HG03196 (cell line): ENCODE results near the gene CYB5D1.
"Not testable (repeated sequence)": the region's sequence is repeated elsewhere in the genome, so short reads cannot be mapped to it uniquely, and the experiment has no call there.

Source experiments
- ATAC-seq: cut with Tn5 transposase; IDR thresholded peaks from one replicate; pipeline ENCODE4 v1.9.1; 2021; ENCODE audit not compliant: unreplicated experiment

Gene CYB5D1

GRCh38 chr17:7857713-7858521, at the start of gene CYB5D1:
Gene CYB5D1 (plus strand): TSS chr17:7858003. CDS start chr17:7858135, 132 bp downstream.
- ATAC-seq: peak; percentile 38

- ATAC-seq: no peak
Observed at GRCh38 chr17:7809086-7809790, 48.6 kb upstream of the CYB5D1 start.

GRCh38 chr17:7809791-7810343, 47.9 kb upstream of the CYB5D1 start:
- ATAC-seq: not testable (repeated sequence)

- ATAC-seq: no peak
Observed at GRCh38 chr17:7811251-7811650, 46.6 kb upstream of the CYB5D1 start.

GRCh38 chr17:7814969-7815368, 42.8 kb upstream of the CYB5D1 start:
- ATAC-seq: no peak

GRCh38 chr17:7816926-7817642, 40.7 kb upstream of the CYB5D1 start:
- ATAC-seq: no peak

GRCh38 chr17:7817643-7817964, 40.2 kb upstream of the CYB5D1 start:
- no peak for ATAC-seq

- no peak for ATAC-seq
Observed at GRCh38 chr17:7818026-7818425, 39.8 kb upstream of the CYB5D1 start.

GRCh38 chr17:7818746-7819645, 38.8 kb upstream of the CYB5D1 start:
- ATAC-seq: no peak

- no peak for ATAC-seq
Observed at GRCh38 chr17:7820231-7820630, 37.6 kb upstream of the CYB5D1 start.

GRCh38 chr17:7822126-7822525, 35.7 kb upstream of the CYB5D1 start:
- no peak for ATAC-seq

- no peak for ATAC-seq
Observed at GRCh38 chr17:7823581-7824001, 34.2 kb upstream of the CYB5D1 start.

- no peak for ATAC-seq
Observed at GRCh38 chr17:7824021-7824924, 33.5 kb upstream of the CYB5D1 start.

- no peak for ATAC-seq
Observed at GRCh38 chr17:7825206-7825990, 32.4 kb upstream of the CYB5D1 start.

GRCh38 chr17:7830616-7831015, 27.2 kb upstream of the CYB5D1 start:
- ATAC-seq: no peak

- no peak for ATAC-seq
Observed at GRCh38 chr17:7831233-7831632, 26.6 kb upstream of the CYB5D1 start.

GRCh38 chr17:7832431-7832830, 25.4 kb upstream of the CYB5D1 start:
- ATAC-seq: no peak

- no peak for ATAC-seq
Observed at GRCh38 chr17:7833011-7833794, 24.6 kb upstream of the CYB5D1 start.
